HepG2 (cell line): ENCODE results near the gene LRRC8C. TPM values are rescaled to one million over a fixed set of nuclear protein-coding genes. Genes with fewer than 3 reads are reported as not detected.

Experiments used
- PHB2 ChIP-seq: fragments of 450-650 bp; IDR thresholded peaks from 2 replicates; pipeline ENCODE4 v1.6.1; 2018; ENCODE audit not compliant: partially characterized antibody
- RERE ChIP-seq: IDR thresholded peaks from 2 replicates; pipeline ENCODE4 v1.6.1; 2016; ENCODE audit warnings: low read depth, missing genetic modification reagents, missing compliant biosample characterization
- SKI ChIP-seq: fragments of 450-650 bp; IDR thresholded peaks from one replicate; pipeline ENCODE4 v1.6.1; 2018; ENCODE audit warnings: mild to moderate bottlenecking; ENCODE audit not compliant: partially characterized antibody
- ZHX1 ChIP-seq: sonication (generic); formaldehyde crosslinking; IDR thresholded peaks from 2 replicates; pipeline ENCODE4 v1.8.1; 2022; ENCODE audit warnings: low read depth, mild to moderate bottlenecking, missing genetic modification reagents
- polyA plus RNA-seq, 8 experiments: library from polyadenylated mRNA; depleted of rRNA in 3 of 8; stranded (reverse) in 7 of 8; unstranded in 1 of 8; fragments of >200 nt; fragmentation: Illumina TruSeq in 4 of 8; extraction: Trizol in 4 of 8; gene quantifications; 2 replicates each; pipeline versions ENCODE4 v1.2.1 to v1.2.3, GENCODE V29; 2011 to 2016; ENCODE audit warnings: low read depth in 4 of 8, missing spikeins in 1 of 8, mixed read lengths in 1 of 8; ENCODE audit not compliant: insufficient read depth in 1 of 8
- total RNA-seq, 5 experiments: library from RNA; depleted of rRNA; stranded (reverse); fragments of >200 nt; fragmentation: Illumina TruSeq; extraction: Trizol; gene quantifications; 2 replicates each; pipeline ENCODE4 v1.2.3, GENCODE V29; 2016; ENCODE audit warnings: low read depth in 1 of 5

Gene LRRC8C
- total and polyA plus RNA-seq, 2 of the 13 experiments (the other 11 are each of a cell fraction or from before 2014, with no cell fraction given), result 0.22 to 0.32 TPM

- no peak for TF ChIP-seq RERE
- TF ChIP-seq SKI, result no peak
- no peak for TF ChIP-seq PHB2
- TF ChIP-seq ZHX1 (CRISPR knock-in tag), result no peak
These were observed 48.3 kb downstream of the LRRC8C start (continued) for GRCh38 chr1:89681045-89681729.
